Smooth muscle cell (in vitro differentiated cells): ENCODE data around the gene PDX1. TPM values are rescaled to one million over a fixed set of nuclear protein-coding genes. Genes with fewer than 3 reads are reported as not detected.

Experiments
- DNase-seq: peaks from one replicate; lab custom pipeline; 2025; ENCODE audit not compliant: unreplicated experiment; lab: John Stamatoyannopoulos, UW
- H2AFZ ChIP-seq: fragments of 200-600 bp; sonication (generic); 2 replicates; pipeline ENCODE4 v1.6.0; 2016; ENCODE audit warnings: antibody characterized with exemption, low read depth, mild to moderate bottlenecking
- H3F3A ChIP-seq: fragments of 200-600 bp; sonication (generic); 2 replicates; pipeline ENCODE4 v1.6.0; 2017; ENCODE audit warnings: antibody characterized with exemption, low read depth
- H3K27ac ChIP-seq: fragments of 200-600 bp; sonication (generic); 2 replicates; pipeline ENCODE4 v1.5.1; 2016; ENCODE audit warnings: low read depth, mild to moderate bottlenecking
- H3K27me3 ChIP-seq: fragments of 200-600 bp; sonication (generic); 2 replicates; pipeline ENCODE4 v1.6.1; 2016; ENCODE audit warnings: low read depth, mild to moderate bottlenecking
- H3K36me3 ChIP-seq: fragments of 200-600 bp; sonication (generic); 2 replicates; pipeline ENCODE4 v1.5.1; 2016; ENCODE audit warnings: low read depth
- H3K4me1 ChIP-seq: fragments of 200-600 bp; sonication (generic); 2 replicates; pipeline ENCODE4 v1.5.1; 2016; ENCODE audit warnings: low read depth
- H3K4me2 ChIP-seq: fragments of 200-600 bp; sonication (generic); 2 replicates; pipeline ENCODE4 v1.6.0; 2016; ENCODE audit warnings: mild to moderate bottlenecking
- H3K4me3 ChIP-seq: fragments of 200-600 bp; sonication (generic); 2 replicates; pipeline ENCODE4 v1.5.1; 2016; ENCODE audit warnings: mild to moderate bottlenecking
- H3K79me2 ChIP-seq: fragments of 200-600 bp; sonication (generic); 2 replicates; pipeline ENCODE4 v1.6.0; 2016; ENCODE audit warnings: low read depth, mild to moderate bottlenecking
- H3K9ac ChIP-seq: fragments of 200-600 bp; sonication (generic); 2 replicates; pipeline ENCODE4 v1.6.0; 2016; ENCODE audit warnings: low read depth
- H3K9me3 ChIP-seq: fragments of 200-600 bp; sonication (generic); replicated peaks from 2 replicates; pipeline ENCODE4 v1.5.1; 2016; ENCODE audit warnings: low read depth
- H4K20me1 ChIP-seq: fragments of 200-600 bp; sonication (generic); 2 replicates; pipeline ENCODE4 v1.6.0; 2016; ENCODE audit warnings: low read depth
- WGBS: methylation state at CpG from one replicate; pipeline ENCODE4 v1.1.7; 2016; ENCODE audit warnings: low lambda C conversion rate; 5-methylcytosine and 5-hydroxymethylcytosine counted together
- polyA plus RNA-seq: library from polyadenylated mRNA; unstranded; fragments of >200 nt; fragmentation: Nextera tagmentation; extraction: Ambion mirVana; gene quantifications from 2 replicates; pipeline ENCODE4 v1.2.1, GENCODE V29; 2016
- total RNA-seq: library from RNA; depleted of rRNA; stranded (reverse); fragments of >200 nt; gene quantifications from 2 replicates; pipeline ENCODE4 v1.2.3, GENCODE V29; 2014
- TF ChIP-seq, protein P1 (sequence below): fragments of 200-600 bp; sonication (generic); IDR thresholded peaks from 2 replicates; pipeline ENCODE4 v1.5.1; 2017; ENCODE audit warnings: borderline replicate concordance, mild to moderate bottlenecking, antibody characterized with exemption; ENCODE audit not compliant: insufficient read depth, poor library complexity, severe bottlenecking

Gene PDX1
- total and polyA plus RNA-seq, 2 experiments from 2014 or later = not detected

DNA sequence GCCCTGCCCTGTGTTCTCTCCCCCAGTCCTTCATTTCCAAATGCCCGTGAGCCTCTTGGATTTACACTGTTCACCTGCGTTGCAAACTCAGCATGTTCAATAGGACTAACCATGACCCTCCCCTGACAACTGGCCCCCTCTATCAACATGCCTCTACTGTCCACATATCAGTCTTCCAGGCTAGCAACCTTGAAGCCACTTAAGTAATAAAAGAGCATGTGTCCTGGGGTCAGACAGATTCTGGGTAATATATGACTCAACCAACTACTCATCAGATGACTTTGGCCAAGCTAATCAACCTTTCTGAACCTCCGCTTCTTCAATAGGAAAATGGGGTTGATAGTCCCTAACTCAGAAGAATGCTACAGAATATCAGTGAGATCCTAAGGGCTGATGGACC is 15.1 kb upstream of the PDX1 start:
- H2AFZ ChIP-seq = no peak overlapping the region
- no peak overlapping the region for H3K4me2 ChIP-seq
- no peaks in the 10 kb centered on the region for H3K36me3 ChIP-seq
- no peaks in the 10 kb centered on the region for H3K79me2 ChIP-seq
- peaks cover 82% of the 10 kb centered on the region for H3K27me3 ChIP-seq
- H3K4me1 ChIP-seq = no peaks in the 10 kb centered on the region
- H3K9ac ChIP-seq = no peak overlapping the region
- DNase-seq = no peak
- H3K4me3 ChIP-seq = no peak overlapping the region
- no peaks in the 10 kb centered on the region for H3F3A ChIP-seq
- TF ChIP-seq, protein P1, sequence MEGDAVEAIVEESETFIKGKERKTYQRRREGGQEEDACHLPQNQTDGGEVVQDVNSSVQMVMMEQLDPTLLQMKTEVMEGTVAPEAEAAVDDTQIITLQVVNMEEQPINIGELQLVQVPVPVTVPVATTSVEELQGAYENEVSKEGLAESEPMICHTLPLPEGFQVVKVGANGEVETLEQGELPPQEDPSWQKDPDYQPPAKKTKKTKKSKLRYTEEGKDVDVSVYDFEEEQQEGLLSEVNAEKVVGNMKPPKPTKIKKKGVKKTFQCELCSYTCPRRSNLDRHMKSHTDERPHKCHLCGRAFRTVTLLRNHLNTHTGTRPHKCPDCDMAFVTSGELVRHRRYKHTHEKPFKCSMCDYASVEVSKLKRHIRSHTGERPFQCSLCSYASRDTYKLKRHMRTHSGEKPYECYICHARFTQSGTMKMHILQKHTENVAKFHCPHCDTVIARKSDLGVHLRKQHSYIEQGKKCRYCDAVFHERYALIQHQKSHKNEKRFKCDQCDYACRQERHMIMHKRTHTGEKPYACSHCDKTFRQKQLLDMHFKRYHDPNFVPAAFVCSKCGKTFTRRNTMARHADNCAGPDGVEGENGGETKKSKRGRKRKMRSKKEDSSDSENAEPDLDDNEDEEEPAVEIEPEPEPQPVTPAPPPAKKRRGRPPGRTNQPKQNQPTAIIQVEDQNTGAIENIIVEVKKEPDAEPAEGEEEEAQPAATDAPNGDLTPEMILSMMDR = no peak
- no peaks in the 10 kb centered on the region for H4K20me1 ChIP-seq
- WGBS = 93% methylated on average over 3 of the region's 3 CpGs
- H3K27ac ChIP-seq = no peak overlapping the region
- H3K9me3 ChIP-seq = no peaks in the 10 kb centered on the region

DNA sequence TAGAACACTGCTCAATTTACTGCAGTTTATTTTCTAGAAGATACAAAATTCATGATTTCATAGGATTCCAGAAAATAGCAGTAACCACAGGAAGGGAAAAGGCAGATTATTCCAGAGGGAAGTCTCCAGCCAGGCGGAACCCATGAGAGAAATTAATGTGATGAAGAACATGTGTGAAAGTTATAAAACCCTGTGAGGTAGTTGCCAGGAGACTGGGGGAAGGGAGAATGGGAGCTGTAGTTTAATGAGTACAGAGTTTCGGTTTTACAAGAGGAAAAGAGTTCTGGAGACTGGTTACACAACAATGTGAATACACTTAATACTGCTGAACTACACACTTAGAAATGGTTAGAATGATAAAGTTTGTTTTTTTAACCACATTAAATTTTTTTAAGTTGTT is 14.2 kb upstream of the PDX1 start:
- no peaks in the 10 kb centered on the region for H3K79me2 ChIP-seq
- H3K4me1 ChIP-seq = no peaks in the 10 kb centered on the region
- no peaks in the 10 kb centered on the region for H3K36me3 ChIP-seq
- no peak overlapping the region for H3K27ac ChIP-seq
- H3K4me3 ChIP-seq = no peak overlapping the region
- DNase-seq = no peak
- 80% methylated on average over 2 of the region's 2 CpGs for WGBS
- no peak overlapping the region for H3K9ac ChIP-seq
- no peak overlapping the region for H3K4me2 ChIP-seq
- no peaks in the 10 kb centered on the region for H3F3A ChIP-seq
- no peak overlapping the region for H2AFZ ChIP-seq
- no peaks in the 10 kb centered on the region for H3K9me3 ChIP-seq
- TF ChIP-seq, protein P1 = no peak
- H4K20me1 ChIP-seq = no peaks in the 10 kb centered on the region
- H3K27me3 ChIP-seq = peaks cover 87% of the 10 kb centered on the region

DNA sequence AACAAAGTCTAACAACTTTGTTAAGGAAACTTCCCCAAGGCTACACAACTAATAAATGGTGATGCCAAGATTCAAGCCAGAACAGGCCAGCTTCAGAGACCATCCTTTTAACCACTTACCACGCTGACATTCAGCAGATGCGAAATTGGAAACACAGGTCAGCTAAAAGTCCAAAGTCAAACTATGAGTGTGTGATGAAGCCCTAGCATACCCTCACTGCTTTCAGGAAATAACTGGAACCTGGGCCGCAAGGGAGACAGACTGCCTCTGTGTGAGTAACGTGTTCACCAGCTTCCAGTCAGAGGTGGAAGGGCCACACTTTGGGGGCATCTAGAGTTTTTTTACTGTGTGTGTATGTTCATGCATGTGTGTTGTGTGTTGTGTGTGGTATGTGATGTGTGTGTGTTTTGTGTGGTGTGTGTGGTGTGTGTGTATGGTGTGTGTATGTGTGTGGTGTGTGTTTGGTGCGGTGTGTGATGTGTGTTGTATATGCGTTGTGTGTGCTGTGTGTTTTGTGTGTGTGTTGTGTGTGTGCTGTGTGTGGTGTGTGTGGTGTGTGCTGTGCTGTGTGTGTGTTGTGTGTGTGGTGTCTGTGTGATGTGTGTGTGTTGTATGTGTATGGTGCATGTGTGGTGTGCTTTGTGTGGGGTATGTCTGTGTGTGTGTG is 12.5 kb upstream of the PDX1 start:
- peaks cover 87% of the 10 kb centered on the region for H3K27me3 ChIP-seq
- no peak overlapping the region for H3K27ac ChIP-seq
- DNase-seq = no peak
- no peaks in the 10 kb centered on the region for H3K79me2 ChIP-seq
- H3K4me1 ChIP-seq = no peaks in the 10 kb centered on the region
- no peak overlapping the region for H3K4me3 ChIP-seq
- H3K36me3 ChIP-seq = no peaks in the 10 kb centered on the region
- no peaks in the 10 kb centered on the region for H3F3A ChIP-seq
- no peaks in the 10 kb centered on the region for H3K9me3 ChIP-seq
- no peak overlapping the region for H2AFZ ChIP-seq
- TF ChIP-seq, protein P1 = no peak
- H4K20me1 ChIP-seq = no peaks in the 10 kb centered on the region
- H3K4me2 ChIP-seq = no peak overlapping the region
- WGBS = 87% methylated on average over 6 of the region's 6 CpGs
- H3K9ac ChIP-seq = no peak overlapping the region

DNA sequence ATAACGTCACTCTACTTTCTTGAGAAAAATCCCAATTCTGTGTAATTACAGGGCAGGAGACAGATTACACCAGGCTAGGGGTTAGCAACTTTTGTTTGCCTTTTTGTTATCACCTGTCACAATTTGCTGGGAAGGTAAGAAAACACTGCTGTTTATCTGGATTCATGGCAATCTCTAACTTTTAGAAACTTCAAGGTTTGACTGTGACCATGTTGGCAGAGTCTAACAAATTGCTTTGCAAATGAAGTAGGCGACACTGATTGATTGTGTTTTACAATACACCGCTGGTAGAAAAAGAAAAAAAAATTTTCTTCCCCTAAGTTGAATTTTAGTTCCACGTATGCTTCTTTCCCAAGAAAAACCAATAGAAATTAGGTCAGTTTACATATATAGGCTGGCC is 10.4 kb upstream of the PDX1 start:
- Histone ChIP-seq H3K4me1 (no peaks in the 10 kb centered on the region), H3K79me2 (no peaks in the 10 kb centered on the region), H3K9ac (no peak overlapping the region), H3K27me3 (peaks cover 91% of the 10 kb centered on the region), H4K20me1 (no peaks in the 10 kb centered on the region), H3F3A (no peaks in the 10 kb centered on the region), H3K27ac (no peak overlapping the region), H2AFZ (no peak overlapping the region), H3K36me3 (no peaks in the 10 kb centered on the region), H3K4me2 (no peak overlapping the region), H3K4me3 (no peak overlapping the region), H3K9me3 (no peaks in the 10 kb centered on the region)
- DNase-seq = no peak
- 65% methylated on average over 4 of the region's 4 CpGs for WGBS
- TF ChIP-seq, protein P1 = no peak
